HEK293T (cell line): Measurements from ENCODE around the gene CDH15.
"Not testable (repeated sequence)": the region's sequence is repeated elsewhere in the genome, so short reads cannot be mapped to it uniquely, and the experiment has no call there.

Experiments
- ARNT ChIP-seq: fragments of 450-650 bp; IDR thresholded peaks from 2 replicates; pipeline ENCODE4 v1.6.1; 2017; ENCODE audit warnings: mild to moderate bottlenecking
- BHLHE40 ChIP-seq: fragments of 450-650 bp; IDR thresholded peaks from 2 replicates; pipeline ENCODE4 v1.6.1; 2016; ENCODE audit warnings: mild to moderate bottlenecking, moderate library complexity, borderline replicate concordance
- FOXA1 ChIP-seq: fragments of 450-650 bp; IDR thresholded peaks from 2 replicates; pipeline ENCODE4 v1.6.1; 2016; ENCODE audit warnings: mild to moderate bottlenecking
- FOXM1 ChIP-seq: fragments of 450-650 bp; IDR thresholded peaks from 2 replicates; pipeline ENCODE4 v1.6.1; 2017; ENCODE audit warnings: mild to moderate bottlenecking, borderline replicate concordance
- L3MBTL2 ChIP-seq: fragments of 450-650 bp; conservative IDR thresholded peaks from 2 replicates; pipeline ENCODE4 v1.6.1; 2016; ENCODE audit warnings: mild to moderate bottlenecking
- LEF1 ChIP-seq: fragments of 450-650 bp; IDR thresholded peaks from 2 replicates; pipeline ENCODE4 v1.6.1; 2017; ENCODE audit warnings: mild to moderate bottlenecking, borderline replicate concordance
- PKNOX1 ChIP-seq: fragments of 450-650 bp; IDR thresholded peaks from 2 replicates; pipeline ENCODE4 v1.6.1; 2016
- SP1 ChIP-seq: fragments of 450-650 bp; IDR thresholded peaks from 2 replicates; pipeline ENCODE4 v1.6.1; 2017
- SUZ12 ChIP-seq: fragments of 450-650 bp; IDR thresholded peaks from 2 replicates; pipeline ENCODE4 v1.6.1; 2016; ENCODE audit warnings: mild to moderate bottlenecking
- TARDBP ChIP-seq: fragments of 450-650 bp; IDR thresholded peaks from 2 replicates; pipeline ENCODE4 v1.6.1; 2016
- ZNF384 ChIP-seq: fragments of 450-650 bp; IDR thresholded peaks from 2 replicates; pipeline ENCODE4 v1.6.1; 2016

- TF ChIP-seq ARNT, PKNOX1, FOXA1, BHLHE40, L3MBTL2, FOXM1, SP1, LEF1, TARDBP, SUZ12, ZNF384: not testable (repeated sequence)
Measured at GRCh38 chr16:89244264-89244663, 72.7 kb downstream of the CDH15 start.
